ENCODE results near the gene MCMBP.

The MCMBP gene

DNA sequence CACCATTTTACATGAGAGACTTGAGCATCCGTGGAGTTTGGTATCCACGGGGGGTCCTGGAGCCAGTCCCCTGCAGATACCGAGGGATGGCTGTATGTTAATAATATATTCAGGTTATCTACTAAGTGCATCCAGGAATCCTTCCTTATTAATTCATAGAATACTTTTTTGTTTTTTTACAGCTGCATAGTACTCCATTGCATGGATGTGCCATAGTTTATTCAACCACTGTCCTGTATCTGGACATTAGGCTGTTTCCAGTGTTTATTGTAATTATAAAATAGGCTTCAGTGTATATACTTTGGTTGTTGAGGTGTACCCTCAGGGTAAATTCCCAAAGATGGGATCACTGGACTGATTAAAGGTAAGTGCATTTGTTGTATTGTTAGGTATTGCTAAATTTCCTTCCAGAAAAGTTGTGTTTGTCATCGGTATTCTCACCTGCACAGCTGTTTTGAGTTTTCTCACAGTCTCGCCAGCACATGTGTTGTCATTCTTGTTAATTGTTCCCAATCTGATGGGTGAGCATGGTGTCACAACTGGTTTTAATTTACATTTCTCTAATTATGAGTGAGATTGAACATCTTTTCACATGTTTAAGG is 91.7 kb downstream of the MCMBP start:
- H3K27ac ChIP-seq (ENCODE audit: low read depth, low read length) = no peak overlapping the region
- no peak overlapping the region for H3K4me2 ChIP-seq (ENCODE audit: low read length)
- H4K5ac ChIP-seq (ENCODE audit: low read length) = no peak overlapping the region
- no peaks in the 10 kb centered on the region for H3K79me2 ChIP-seq (ENCODE audit: control insufficient read depth, insufficient read depth, low read length)
- no peak overlapping the region for H3K4ac ChIP-seq (ENCODE audit: low read depth, low read length)
- no peaks in the 10 kb centered on the region for H3K27me3 ChIP-seq (ENCODE audit: insufficient read depth, low read length, poor library complexity)
- WGBS (ENCODE audit: extremely low coverage, insufficient coverage, low lambda C conversion rate) = no CpG with 5 or more reads among the region's 5 CpGs
- no peak overlapping the region for H2BK5ac ChIP-seq (ENCODE audit: low read length)
- DNase-seq = no peak
- H3K79me1 ChIP-seq (ENCODE audit: low read length) = no peaks in the 10 kb centered on the region
- no peak overlapping the region for H2BK15ac ChIP-seq (replicated peaks; ENCODE audit: low read depth)
- H3K23ac ChIP-seq (ENCODE audit: low read length) = no peak overlapping the region
- no peak overlapping the region for H3K18ac ChIP-seq (ENCODE audit: low read length)
- no peak overlapping the region for H3K9ac ChIP-seq (ENCODE audit: low read length)
- H3K36me3 ChIP-seq (ENCODE audit: control insufficient read depth, insufficient read depth, low read length) = no peaks in the 10 kb centered on the region
- H3K4me3 ChIP-seq (ENCODE audit: low read length) = no peak overlapping the region
- H4K8ac ChIP-seq (ENCODE audit: low read depth, low read length) = no peak overlapping the region
- no peak overlapping the region for H3K56ac ChIP-seq (ENCODE audit: low read length)
- H2BK120ac ChIP-seq (ENCODE audit: low read depth, low read length) = no peak overlapping the region
- no peak overlapping the region for H2AK5ac ChIP-seq (ENCODE audit: low read length)
- peaks cover 3% of the 10 kb centered on the region for H3K4me1 ChIP-seq (ENCODE audit: control insufficient read depth, low read depth, low read length)
